Measurements from ENCODE around the gene BARD1. TPM values are rescaled to one million over a fixed set of nuclear protein-coding genes. Genes with fewer than 3 reads are reported as not detected.
"Not testable (repeated sequence)": the region's sequence is repeated elsewhere in the genome, so short reads cannot be mapped to it uniquely, and the experiment has no call there.

The BARD1 gene
- total RNA-seq, 2 donors from 2014 or later = 22.3 to 30.8 TPM

- H3K9me3 Mint-ChIP-seq = no peaks in the 10 kb centered on the region
- H3K36me3 Mint-ChIP-seq (ENCODE audit: low read depth) = peaks cover 14% of the 10 kb centered on the region
- no peak for ATAC-seq (replicated peaks)
- peaks cover 9% of the 10 kb centered on the region for H3K4me1 Mint-ChIP-seq
- no peak overlapping the region for H3K4me3 Mint-ChIP-seq
- no peaks in the 10 kb centered on the region for H3K27me3 Mint-ChIP-seq
- no peak overlapping the region for H3K27ac Mint-ChIP-seq
These were observed 9.3 kb downstream of the BARD1 start for GRCh38 chr2:214800180-214800579.

DNA sequence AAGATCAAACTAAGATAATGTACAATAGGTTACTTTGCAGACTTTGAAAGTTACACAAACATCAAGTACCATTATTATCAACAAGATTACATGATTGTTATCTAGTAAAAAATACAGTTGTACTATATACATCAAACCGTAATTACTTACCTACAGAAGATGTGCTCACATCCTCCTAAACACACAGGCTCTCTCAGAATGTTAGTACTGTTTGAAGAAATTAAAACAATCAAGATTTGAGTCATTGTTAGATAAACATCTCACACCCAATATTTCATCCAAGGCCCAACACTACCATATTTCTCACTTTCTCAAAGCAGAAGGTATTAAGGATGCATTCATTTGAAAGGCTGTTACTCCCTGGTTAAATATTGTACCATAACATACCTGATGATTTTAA is 12.6 kb downstream of the BARD1 start:
- Mint-ChIP-seq H3K27me3 (no peaks in the 10 kb centered on the region), H3K4me3 (no peak overlapping the region), H3K4me1 (peaks cover 13% of the 10 kb centered on the region), H3K36me3 (ENCODE audit: low read depth) (peaks cover 34% of the 10 kb centered on the region), H3K27ac (no peak overlapping the region), H3K9me3 (no peaks in the 10 kb centered on the region)
- ATAC-seq (replicated peaks) = peak; percentile 47

DNA sequence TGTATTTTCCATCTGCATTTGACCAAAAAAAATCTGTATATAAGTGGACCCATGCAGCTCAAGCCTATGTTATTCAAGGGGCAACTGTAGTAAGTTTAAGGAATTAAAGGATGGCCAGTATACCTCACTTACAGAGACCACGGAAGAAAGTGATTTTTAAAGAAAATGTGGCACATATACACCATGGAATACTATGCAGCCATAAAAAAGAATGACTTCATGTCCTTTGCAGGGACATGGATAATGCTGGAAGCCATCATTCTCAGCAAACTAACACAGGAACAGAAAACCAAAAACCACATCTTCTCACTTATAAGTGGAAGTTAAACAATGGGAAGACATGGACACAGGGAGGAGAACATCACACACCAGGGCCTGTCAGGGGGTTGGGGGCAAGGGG is 26.3 kb downstream of the BARD1 start:
- peaks cover 69% of the 10 kb centered on the region for H3K36me3 Mint-ChIP-seq (ENCODE audit: low read depth)
- not testable (repeated sequence) for H3K27ac Mint-ChIP-seq; ATAC-seq (replicated peaks); H3K4me3 Mint-ChIP-seq; H3K27me3 Mint-ChIP-seq; H3K9me3 Mint-ChIP-seq; H3K4me1 Mint-ChIP-seq

- Mint-ChIP-seq H3K4me3 (no peak overlapping the region), H3K36me3 (ENCODE audit: low read depth) (peaks cover 70% of the 10 kb centered on the region)
- no peak for ATAC-seq (replicated peaks)
These were observed 26.8 kb downstream of the BARD1 start for GRCh38 chr2:214782671-214783070.

DNA sequence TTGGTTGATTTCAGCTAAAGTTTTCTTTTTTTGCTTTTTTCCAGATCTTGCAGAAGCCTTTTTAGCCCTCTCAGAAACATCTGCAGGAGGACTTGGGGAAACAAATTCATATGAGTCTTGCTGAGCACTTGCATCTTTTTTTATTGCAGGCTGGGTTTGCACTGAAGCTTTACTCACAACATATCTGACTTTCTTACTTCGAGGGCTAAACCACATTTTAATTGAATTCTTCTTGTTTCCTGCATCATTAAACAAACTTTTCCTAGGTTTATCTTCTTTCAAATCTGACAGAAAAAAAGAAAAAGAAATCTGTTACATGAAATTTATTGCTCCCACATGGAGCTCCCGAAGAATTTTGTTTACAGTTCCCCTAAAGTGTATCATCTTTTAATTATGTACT is 28.3 kb downstream of the BARD1 start:
- Mint-ChIP-seq H3K36me3 (ENCODE audit: low read depth) (peaks cover 79% of the 10 kb centered on the region), H3K27ac (no peak overlapping the region), H3K9me3 (peaks cover 3% of the 10 kb centered on the region), H3K4me1 (no peaks in the 10 kb centered on the region), H3K27me3 (no peaks in the 10 kb centered on the region), H3K4me3 (no peak overlapping the region)
- no peak for ATAC-seq (replicated peaks)

More at GRCh38 chr2:214782671-214783070, 26.8 kb downstream of the BARD1 start:
- Mint-ChIP-seq H3K9me3 (peaks cover 3% of the 10 kb centered on the region), H3K27ac (no peak overlapping the region), H3K4me1 (no peaks in the 10 kb centered on the region), H3K27me3 (no peaks in the 10 kb centered on the region)

- Mint-ChIP-seq H3K4me3 (no peak overlapping the region), H3K36me3 (ENCODE audit: low read depth) (peaks cover 46% of the 10 kb centered on the region), H3K27ac (no peak overlapping the region), H3K4me1 (peaks cover 7% of the 10 kb centered on the region), H3K27me3 (no peaks in the 10 kb centered on the region), H3K9me3 (peaks cover 7% of the 10 kb centered on the region)
- no peak for ATAC-seq (replicated peaks)
These were observed 33.5 kb downstream of the BARD1 start for GRCh38 chr2:214775971-214776370.

GRCh38 chr2:214774108-214774507 is 35.4 kb downstream of the BARD1 start:
- H3K4me3 Mint-ChIP-seq = no peak overlapping the region

DNA sequence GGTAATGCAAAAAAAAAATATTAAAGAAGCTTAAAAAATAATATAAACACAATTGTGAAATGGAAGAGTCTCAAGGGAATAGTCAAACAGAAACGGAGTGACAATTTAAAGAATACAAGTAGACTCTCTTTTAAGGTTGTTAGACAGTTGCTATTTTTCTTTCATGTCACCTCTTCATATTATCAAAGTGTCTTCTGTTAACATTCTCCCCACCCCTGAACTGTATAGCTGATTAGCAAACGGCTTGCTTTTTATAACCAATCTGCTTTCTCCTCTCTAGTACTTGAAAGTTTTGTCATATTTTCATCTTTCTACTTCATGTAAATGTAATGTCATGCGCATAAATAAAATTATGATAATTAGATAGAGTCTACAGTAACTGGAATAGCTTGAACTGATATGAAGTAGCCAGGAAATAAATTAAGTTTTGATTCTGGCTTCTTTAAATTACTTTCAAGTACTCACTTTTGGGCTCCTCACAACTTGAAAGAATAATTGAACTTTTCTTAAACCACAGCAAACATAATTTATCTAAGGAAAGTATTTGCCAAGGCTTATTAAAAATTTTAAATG is 37.0 kb downstream of the BARD1 start:
- no peaks in the 10 kb centered on the region for H3K27me3 Mint-ChIP-seq
- H3K4me3 Mint-ChIP-seq = no peak overlapping the region
- peaks cover 33% of the 10 kb centered on the region for H3K36me3 Mint-ChIP-seq (ENCODE audit: low read depth)
- peaks cover 7% of the 10 kb centered on the region for H3K9me3 Mint-ChIP-seq
- peaks cover 7% of the 10 kb centered on the region for H3K4me1 Mint-ChIP-seq
- ATAC-seq (replicated peaks) = no peak
- no peak overlapping the region for H3K27ac Mint-ChIP-seq

More at GRCh38 chr2:214774108-214774507, 35.4 kb downstream of the BARD1 start:
- Mint-ChIP-seq H3K9me3 (peaks cover 7% of the 10 kb centered on the region), H3K27me3 (no peaks in the 10 kb centered on the region), H3K36me3 (ENCODE audit: low read depth) (peaks cover 29% of the 10 kb centered on the region), H3K27ac (no peak overlapping the region), H3K4me1 (peaks cover 7% of the 10 kb centered on the region)
- no peak for ATAC-seq (replicated peaks)

DNA sequence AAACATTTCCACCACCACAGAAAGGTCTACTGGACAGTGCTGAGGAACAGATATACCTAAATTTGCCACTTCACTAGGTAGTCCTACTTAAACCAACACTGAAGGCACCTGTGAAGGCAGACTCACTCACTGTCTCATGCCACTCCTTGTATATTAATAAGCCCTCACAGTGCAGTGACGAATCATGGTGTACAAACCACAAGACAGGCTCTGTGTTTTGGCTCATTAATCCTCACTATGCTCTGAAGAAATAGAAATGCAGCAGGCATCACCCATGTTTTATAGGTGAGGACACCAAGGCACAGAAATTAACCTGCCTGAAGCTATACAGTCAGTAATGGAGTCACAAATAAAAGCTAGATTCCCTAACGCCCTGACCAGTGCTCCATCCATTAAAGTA is 44.3 kb downstream of the BARD1 start:
- no peaks in the 10 kb centered on the region for H3K27me3 Mint-ChIP-seq
- no peak overlapping the region for H3K4me3 Mint-ChIP-seq
- H3K36me3 Mint-ChIP-seq (ENCODE audit: low read depth) = peaks cover 76% of the 10 kb centered on the region
- H3K4me1 Mint-ChIP-seq = peaks cover 6% of the 10 kb centered on the region
- H3K9me3 Mint-ChIP-seq = no peaks in the 10 kb centered on the region
- ATAC-seq (replicated peaks) = no peak
- H3K27ac Mint-ChIP-seq = no peak overlapping the region

DNA sequence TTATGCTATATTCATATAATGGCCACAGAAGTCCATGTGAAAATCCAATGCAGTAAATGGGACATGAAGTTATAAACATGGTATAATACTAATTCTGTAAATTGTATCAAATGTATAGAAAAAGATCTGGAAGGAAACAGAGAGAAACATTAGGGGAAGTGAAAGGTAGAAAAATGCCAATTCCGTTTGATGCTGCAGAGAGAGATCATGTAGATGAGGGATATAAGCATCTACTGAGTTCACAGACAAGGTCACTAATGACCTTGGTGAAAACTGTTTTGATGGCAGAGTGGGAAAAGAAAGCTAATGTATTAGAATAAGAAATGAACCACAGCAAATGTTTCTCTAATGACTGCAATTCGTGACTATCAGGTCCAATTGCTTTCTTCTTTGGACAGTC is 56.0 kb downstream of the BARD1 start:
- ATAC-seq (replicated peaks) = no peak
- H3K4me3 Mint-ChIP-seq = no peak overlapping the region
- no peaks in the 10 kb centered on the region for H3K9me3 Mint-ChIP-seq
- H3K27me3 Mint-ChIP-seq = no peaks in the 10 kb centered on the region
- H3K36me3 Mint-ChIP-seq (ENCODE audit: low read depth) = peaks cover 70% of the 10 kb centered on the region
- H3K4me1 Mint-ChIP-seq = no peaks in the 10 kb centered on the region
- H3K27ac Mint-ChIP-seq = no peak overlapping the region

DNA sequence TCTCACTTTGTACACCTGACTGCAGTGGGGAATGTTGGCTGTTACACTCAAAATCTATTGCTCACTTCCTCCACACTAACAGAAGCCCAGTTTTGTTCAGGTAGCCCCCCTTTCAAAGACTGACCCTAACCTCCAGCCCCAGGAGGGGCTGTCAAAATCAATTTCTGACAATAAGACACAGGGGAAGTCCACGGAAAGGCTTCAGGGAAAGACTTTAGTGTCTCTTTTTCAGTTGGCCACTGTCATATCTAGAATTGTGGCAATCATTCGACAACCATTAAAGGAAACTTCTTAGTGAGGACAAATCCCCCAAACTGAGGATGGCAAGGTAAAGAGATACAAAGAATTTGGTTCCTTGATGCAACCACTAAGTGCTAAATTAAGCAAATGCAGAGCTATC is 59.0 kb downstream of the BARD1 start:
- Mint-ChIP-seq H3K4me3 (no peak overlapping the region), H3K27ac (peak overlapping the region; percentile 3), H3K9me3 (no peaks in the 10 kb centered on the region), H3K4me1 (no peaks in the 10 kb centered on the region), H3K36me3 (ENCODE audit: low read depth) (peaks cover 67% of the 10 kb centered on the region), H3K27me3 (no peaks in the 10 kb centered on the region)
- peak; percentile 45 for ATAC-seq (replicated peaks)

- Mint-ChIP-seq H3K9me3 (no peaks in the 10 kb centered on the region), H3K36me3 (ENCODE audit: low read depth) (peaks cover 67% of the 10 kb centered on the region), H3K27ac (no peak overlapping the region), H3K4me1 (no peaks in the 10 kb centered on the region), H3K4me3 (no peak overlapping the region), H3K27me3 (no peaks in the 10 kb centered on the region)
- ATAC-seq (replicated peaks) = no peak
These were observed 61.5 kb downstream of the BARD1 start for GRCh38 chr2:214747992-214748391.

DNA sequence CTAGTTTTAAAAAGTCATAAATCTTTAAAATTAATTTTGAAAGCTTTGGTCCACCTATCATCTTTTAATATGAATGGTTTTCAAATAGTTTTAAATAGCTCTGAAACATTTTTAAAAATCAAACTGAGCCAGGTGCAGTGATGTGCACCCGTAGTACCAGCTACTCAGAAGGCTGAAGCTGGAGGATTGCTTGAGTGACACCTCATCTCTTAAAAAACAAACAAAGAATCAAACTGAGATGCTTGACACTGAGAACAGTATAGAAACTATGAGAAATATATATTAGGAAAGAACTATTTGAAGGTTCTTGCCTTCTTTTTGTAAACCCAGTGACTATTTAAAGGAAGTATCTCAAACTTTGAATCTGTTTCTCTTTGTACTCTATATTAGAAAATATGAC is 67.4 kb downstream of the BARD1 start:
- no peak overlapping the region for H3K4me3 Mint-ChIP-seq
- H3K9me3 Mint-ChIP-seq = no peaks in the 10 kb centered on the region
- H3K27ac Mint-ChIP-seq = no peak overlapping the region
- no peaks in the 10 kb centered on the region for H3K27me3 Mint-ChIP-seq
- no peak for ATAC-seq (replicated peaks)
- H3K36me3 Mint-ChIP-seq (ENCODE audit: low read depth) = peaks cover 57% of the 10 kb centered on the region
- H3K4me1 Mint-ChIP-seq = peaks cover 5% of the 10 kb centered on the region

GRCh38 chr2:214740867-214741395 is 68.6 kb downstream of the BARD1 start:
- no peak overlapping the region for H3K4me3 Mint-ChIP-seq

DNA sequence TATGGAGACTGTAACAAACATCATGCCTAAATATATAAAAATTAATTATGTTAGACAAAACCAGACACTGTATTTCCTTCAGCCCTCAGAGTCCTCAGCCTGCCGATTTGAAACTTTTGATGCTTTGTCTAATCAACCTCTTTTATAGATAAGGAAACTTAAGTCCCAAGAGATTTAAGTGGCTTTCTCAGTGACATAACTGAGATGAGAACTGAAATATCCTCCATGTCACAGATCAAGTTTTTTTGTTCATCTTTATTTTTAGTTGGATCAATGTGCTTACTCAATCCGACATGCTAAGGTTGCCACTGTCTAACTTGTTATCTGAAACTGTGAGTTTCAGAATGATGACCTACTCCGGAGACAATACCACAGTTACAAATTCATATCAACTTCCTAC is 72.3 kb downstream of the BARD1 start:
- Mint-ChIP-seq H3K27me3 (no peaks in the 10 kb centered on the region), H3K4me3 (no peak overlapping the region), H3K27ac (peak overlapping the region; percentile 54), H3K4me1 (peaks cover 5% of the 10 kb centered on the region), H3K9me3 (no peaks in the 10 kb centered on the region), H3K36me3 (ENCODE audit: low read depth) (peaks cover 18% of the 10 kb centered on the region)
- peak; percentile 91 for ATAC-seq (replicated peaks)

More at GRCh38 chr2:214740867-214741395, 68.6 kb downstream of the BARD1 start:
- no peak overlapping the region for H3K27ac Mint-ChIP-seq
- H3K4me1 Mint-ChIP-seq = peaks cover 5% of the 10 kb centered on the region
- peaks cover 49% of the 10 kb centered on the region for H3K36me3 Mint-ChIP-seq (ENCODE audit: low read depth)
- no peaks in the 10 kb centered on the region for H3K27me3 Mint-ChIP-seq
- ATAC-seq (replicated peaks) = no peak
- H3K9me3 Mint-ChIP-seq = no peaks in the 10 kb centered on the region
